Stomach (tissue), 4 donors: ENCODE data around the gene IGF2BP3.

Source experiments
- EP300 ChIP-seq: sonication (generic); formaldehyde crosslinking; IDR thresholded peaks from one replicate; pipeline ENCODE4 v1.6.1; 2017; ENCODE audit warnings: antibody characterized with exemption
- POLR2A ChIP-seq, 4 donors: fragments of 450-650 bp; IDR thresholded peaks; one replicate each; pipeline ENCODE4 v1.6.1; 2016; ENCODE audit warnings: antibody characterized with exemption in 4 of 4, control low read depth in 2 of 4, mild to moderate bottlenecking in 1 of 4, moderate library complexity in 1 of 4
- POLR2AphosphoS5 ChIP-seq, 3 donors: sonication (generic); formaldehyde crosslinking; IDR thresholded peaks; one replicate each; pipeline ENCODE4 v1.6.1; 2016; ENCODE audit warnings: antibody characterized with exemption in 3 of 3
- TF ChIP-seq, protein P1 (sequence below), 7 experiments: fragments of 450-650 bp in 4 of 7; fragments of 200-600 bp in 3 of 7; sonication (generic) in 3 of 7; IDR thresholded peaks; one replicate each; pipeline ENCODE4 v1.5.1; 2016 to 2019; ENCODE audit warnings: antibody characterized with exemption in 7 of 7, control low read depth in 2 of 7, mild to moderate bottlenecking in 1 of 7

DNA sequence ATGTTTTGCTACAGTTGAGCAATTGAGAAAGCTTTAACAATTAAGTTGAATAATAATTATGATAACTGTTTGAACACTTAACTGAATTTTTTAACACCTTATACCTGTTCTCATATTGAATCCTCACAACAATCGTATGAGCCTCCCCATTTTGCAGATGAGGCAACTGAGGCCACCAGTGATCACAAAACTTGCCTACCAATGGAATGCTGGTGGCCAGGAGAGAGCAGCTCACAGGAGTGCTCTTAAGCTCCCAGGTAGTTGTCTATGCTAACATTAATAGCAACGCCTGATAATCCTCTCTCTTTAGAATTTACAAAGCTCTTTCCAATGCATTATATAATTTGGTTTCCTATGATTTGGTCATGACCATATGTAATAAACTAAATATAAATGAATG is 202.1 kb downstream of the IGF2BP3 start:
- TF ChIP-seq, protein P1, sequence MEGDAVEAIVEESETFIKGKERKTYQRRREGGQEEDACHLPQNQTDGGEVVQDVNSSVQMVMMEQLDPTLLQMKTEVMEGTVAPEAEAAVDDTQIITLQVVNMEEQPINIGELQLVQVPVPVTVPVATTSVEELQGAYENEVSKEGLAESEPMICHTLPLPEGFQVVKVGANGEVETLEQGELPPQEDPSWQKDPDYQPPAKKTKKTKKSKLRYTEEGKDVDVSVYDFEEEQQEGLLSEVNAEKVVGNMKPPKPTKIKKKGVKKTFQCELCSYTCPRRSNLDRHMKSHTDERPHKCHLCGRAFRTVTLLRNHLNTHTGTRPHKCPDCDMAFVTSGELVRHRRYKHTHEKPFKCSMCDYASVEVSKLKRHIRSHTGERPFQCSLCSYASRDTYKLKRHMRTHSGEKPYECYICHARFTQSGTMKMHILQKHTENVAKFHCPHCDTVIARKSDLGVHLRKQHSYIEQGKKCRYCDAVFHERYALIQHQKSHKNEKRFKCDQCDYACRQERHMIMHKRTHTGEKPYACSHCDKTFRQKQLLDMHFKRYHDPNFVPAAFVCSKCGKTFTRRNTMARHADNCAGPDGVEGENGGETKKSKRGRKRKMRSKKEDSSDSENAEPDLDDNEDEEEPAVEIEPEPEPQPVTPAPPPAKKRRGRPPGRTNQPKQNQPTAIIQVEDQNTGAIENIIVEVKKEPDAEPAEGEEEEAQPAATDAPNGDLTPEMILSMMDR (IDR thresholded peaks at IDR 0.05), result no peak
- no peak for TF ChIP-seq POLR2A (IDR thresholded peaks at IDR 0.05)
- no peak for TF ChIP-seq EP300
- no peak for TF ChIP-seq POLR2AphosphoS5 (IDR thresholded peaks at IDR 0.05)
